NCI-H187 treated with DMSO at 0.1 percent for 48 hours (cell line): Measurements from ENCODE around the gene CELF2.
"Not testable (repeated sequence)": the region's sequence is repeated elsewhere in the genome, so short reads cannot be mapped to it uniquely, and the experiment has no call there.

ENCODE experiments used
- DNase-seq: peaks from one replicate; lab custom pipeline; 2025; lab: John Stamatoyannopoulos, UW

CELF2 gene

GRCh38 chr10:11355592-11355991, 337.9 kb downstream of the CELF2 start:
- DNase-seq = no peak

- DNase-seq = no peak
Measured at GRCh38 chr10:11357439-11357838, 339.8 kb downstream of the CELF2 start.

- DNase-seq = no peak
Measured at GRCh38 chr10:11358011-11358410, 340.3 kb downstream of the CELF2 start.

- no peak for DNase-seq
Measured at GRCh38 chr10:11358923-11359575, 341.4 kb downstream of the CELF2 start.

- DNase-seq = no peak
Measured at GRCh38 chr10:11359869-11360268, 342.2 kb downstream of the CELF2 start.

- no peak for DNase-seq
Measured at GRCh38 chr10:11363497-11363896, 345.8 kb downstream of the CELF2 start.

GRCh38 chr10:11364241-11364640, 346.6 kb downstream of the CELF2 start:
- DNase-seq = no peak

- DNase-seq = not testable (repeated sequence)
Measured at GRCh38 chr10:11366889-11367288, 349.2 kb downstream of the CELF2 start.

- no peak for DNase-seq
Measured at GRCh38 chr10:11367505-11367904, 349.8 kb downstream of the CELF2 start.

GRCh38 chr10:11373717-11374171, 356.1 kb downstream of the CELF2 start:
- no peak for DNase-seq

- DNase-seq = no peak
Measured at GRCh38 chr10:11377267-11377666, 359.6 kb downstream of the CELF2 start.

GRCh38 chr10:11378835-11379234, 361.2 kb downstream of the CELF2 start:
- no peak for DNase-seq

- DNase-seq = no peak
Measured at GRCh38 chr10:11379771-11380170, 362.1 kb downstream of the CELF2 start.

GRCh38 chr10:11381023-11381422, 363.4 kb downstream of the CELF2 start:
- DNase-seq = no peak

GRCh38 chr10:11381511-11381910, 363.8 kb downstream of the CELF2 start:
- no peak for DNase-seq

- no peak for DNase-seq
Measured at GRCh38 chr10:11382187-11382586, 364.5 kb downstream of the CELF2 start.

GRCh38 chr10:11386044-11386443, 368.4 kb downstream of the CELF2 start:
- no peak for DNase-seq
